Kidney tubule cell (primary cell): ENCODE results near the gene MAST3.
A peak's percentile ranks its signal among the peaks of the same experiment; 100 is the strongest.

Experiments used
- DNase-seq: peaks from one replicate; pipeline ENCODE4 v3.0.0-alpha.2; 2018; ENCODE audit warnings: low spot score

Gene MAST3

GRCh38 chr19:18097217-18097992 lies at the start of gene MAST3:
TSS of gene MAST3 (plus strand) at chr19:18097778. CDS start at chr19:18097793, 15 bp downstream.
- peak; percentile 83 for DNase-seq

GRCh38 chr19:18049385-18049784 lies 48.2 kb upstream of the MAST3 start:
- DNase-seq: peak; percentile 17

GRCh38 chr19:18051887-18052286 lies 45.7 kb upstream of the MAST3 start:
- no peak for DNase-seq

- peak; percentile 43 for DNase-seq
These were observed 43.9 kb upstream of the MAST3 start for GRCh38 chr19:18053576-18054219.

- DNase-seq: no peak
These were observed 41.6 kb upstream of the MAST3 start for GRCh38 chr19:18055967-18056366.

- DNase-seq: no peak
These were observed 40.0 kb upstream of the MAST3 start for GRCh38 chr19:18057557-18057956.

- DNase-seq: peak; percentile 71
These were observed 39.2 kb upstream of the MAST3 start for GRCh38 chr19:18058208-18059009.

- DNase-seq: no peak
These were observed 38.3 kb upstream of the MAST3 start for GRCh38 chr19:18059297-18059696.

GRCh38 chr19:18059902-18060301 lies 37.7 kb upstream of the MAST3 start:
- DNase-seq: no peak

- no peak for DNase-seq
These were observed 37.1 kb upstream of the MAST3 start for GRCh38 chr19:18060472-18060871.

GRCh38 chr19:18062028-18062427 lies 35.5 kb upstream of the MAST3 start:
- no peak for DNase-seq

GRCh38 chr19:18063463-18063862 lies 34.1 kb upstream of the MAST3 start:
- no peak for DNase-seq

GRCh38 chr19:18065173-18065495 lies 32.4 kb upstream of the MAST3 start:
- DNase-seq: no peak

GRCh38 chr19:18068395-18068794 lies 29.2 kb upstream of the MAST3 start:
- no peak for DNase-seq

GRCh38 chr19:18069383-18069782 lies 28.2 kb upstream of the MAST3 start:
- DNase-seq: no peak

- no peak for DNase-seq
These were observed 27.4 kb upstream of the MAST3 start for GRCh38 chr19:18070181-18070580.

GRCh38 chr19:18072335-18072734 lies 25.2 kb upstream of the MAST3 start:
- DNase-seq: no peak

GRCh38 chr19:18073197-18073596 lies 24.4 kb upstream of the MAST3 start:
- DNase-seq: no peak

- DNase-seq: no peak
These were observed 23.4 kb upstream of the MAST3 start for GRCh38 chr19:18074192-18074591.

- DNase-seq: no peak
These were observed 13.5 kb upstream of the MAST3 start for GRCh38 chr19:18083929-18084684.

GRCh38 chr19:18085702-18086457 lies 11.7 kb upstream of the MAST3 start:
- no peak for DNase-seq
